ENCODE results near the gene OTOG. TPM values are rescaled to one million over a fixed set of nuclear protein-coding genes. Genes with fewer than 3 reads are reported as not detected.

The OTOG gene
- total RNA-seq, 3 donors from 2014 or later = not detected

- no peaks in the 10 kb centered on the region for H3K9me3 Mint-ChIP-seq
- DNase-seq (no peak), ATAC-seq (no peak)
- no peaks in the 10 kb centered on the region for H3K4me1 Mint-ChIP-seq (ENCODE audit: low read depth)
- H3K36me3 Mint-ChIP-seq (ENCODE audit: insufficient read depth) = no peaks in the 10 kb centered on the region
- H3K4me3 Mint-ChIP-seq = no peak overlapping the region
- H3K27me3 Mint-ChIP-seq (ENCODE audit: low read depth) = peaks cover 17% of the 10 kb centered on the region
Observed at GRCh38 chr11:17558025-17558780, 11.1 kb downstream of the OTOG start.

DNA sequence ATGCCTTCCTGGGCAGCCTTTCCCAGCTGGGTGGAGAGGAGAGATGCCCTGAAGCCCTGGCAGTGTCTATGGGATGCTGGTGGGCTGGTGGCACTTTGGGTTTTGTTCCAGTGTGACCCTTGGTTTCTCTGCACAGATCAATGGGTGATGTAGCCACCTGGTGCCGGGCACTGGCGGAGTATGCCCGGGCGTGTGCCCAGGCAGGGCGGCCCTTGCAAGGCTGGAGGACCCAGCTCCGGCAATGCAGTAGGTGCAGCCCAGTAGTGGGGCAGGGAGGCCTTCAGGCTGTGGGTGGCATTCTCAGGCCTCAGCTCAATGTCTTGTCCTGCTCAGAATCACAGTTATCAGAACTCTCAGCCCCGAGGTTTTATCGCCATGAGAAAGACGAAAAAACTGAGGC is 11.9 kb downstream of the OTOG start:
- Mint-ChIP-seq H3K36me3 (ENCODE audit: insufficient read depth) (no peaks in the 10 kb centered on the region), H3K4me3 (no peak overlapping the region), H3K9me3 (no peaks in the 10 kb centered on the region), H3K27me3 (ENCODE audit: low read depth) (peaks cover 17% of the 10 kb centered on the region), H3K4me1 (ENCODE audit: low read depth) (no peaks in the 10 kb centered on the region)
- DNase-seq (no peak), ATAC-seq (no peak)

GRCh38 chr11:17559341-17560087 is 12.5 kb downstream of the OTOG start:
- no peaks in the 10 kb centered on the region for H3K4me1 Mint-ChIP-seq (ENCODE audit: low read depth)
- ATAC-seq = no peak
- H3K4me3 Mint-ChIP-seq = no peak overlapping the region
- no peak for DNase-seq
- H3K36me3 Mint-ChIP-seq (ENCODE audit: insufficient read depth) = no peaks in the 10 kb centered on the region
- peaks cover 17% of the 10 kb centered on the region for H3K27me3 Mint-ChIP-seq (ENCODE audit: low read depth)
- H3K9me3 Mint-ChIP-seq = no peaks in the 10 kb centered on the region

- DNase-seq = no peak
- Mint-ChIP-seq H3K36me3 (ENCODE audit: insufficient read depth) (no peaks in the 10 kb centered on the region), H3K27me3 (ENCODE audit: low read depth) (peaks cover 17% of the 10 kb centered on the region), H3K4me3 (no peak overlapping the region), H3K4me1 (ENCODE audit: low read depth) (no peaks in the 10 kb centered on the region), H3K9me3 (no peaks in the 10 kb centered on the region)
- ATAC-seq = no peak
Observed at GRCh38 chr11:17560281-17561110, 13.4 kb downstream of the OTOG start.

DNA sequence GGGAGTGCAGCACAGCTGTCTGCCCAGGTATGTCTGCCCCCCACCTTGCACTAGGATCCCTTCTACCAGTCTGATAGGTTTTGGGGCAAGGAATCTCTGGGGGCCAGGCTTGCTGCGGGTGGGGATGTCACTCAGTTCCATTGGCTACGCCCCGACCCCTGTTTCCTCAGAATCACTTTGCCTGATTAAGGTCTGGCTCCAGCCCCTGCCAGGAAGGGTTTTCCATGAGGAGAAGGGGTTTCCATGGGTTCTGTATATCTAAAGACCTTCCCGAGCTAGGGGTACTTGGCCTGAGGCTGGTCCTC is 14.0 kb downstream of the OTOG start:
- no peaks in the 10 kb centered on the region for H3K9me3 Mint-ChIP-seq
- H3K4me3 Mint-ChIP-seq = no peak overlapping the region
- peaks cover 17% of the 10 kb centered on the region for H3K27me3 Mint-ChIP-seq (ENCODE audit: low read depth)
- ATAC-seq (no peak), DNase-seq (no peak)
- H3K36me3 Mint-ChIP-seq (ENCODE audit: insufficient read depth) = no peaks in the 10 kb centered on the region
- H3K4me1 Mint-ChIP-seq (ENCODE audit: low read depth) = no peaks in the 10 kb centered on the region

DNA sequence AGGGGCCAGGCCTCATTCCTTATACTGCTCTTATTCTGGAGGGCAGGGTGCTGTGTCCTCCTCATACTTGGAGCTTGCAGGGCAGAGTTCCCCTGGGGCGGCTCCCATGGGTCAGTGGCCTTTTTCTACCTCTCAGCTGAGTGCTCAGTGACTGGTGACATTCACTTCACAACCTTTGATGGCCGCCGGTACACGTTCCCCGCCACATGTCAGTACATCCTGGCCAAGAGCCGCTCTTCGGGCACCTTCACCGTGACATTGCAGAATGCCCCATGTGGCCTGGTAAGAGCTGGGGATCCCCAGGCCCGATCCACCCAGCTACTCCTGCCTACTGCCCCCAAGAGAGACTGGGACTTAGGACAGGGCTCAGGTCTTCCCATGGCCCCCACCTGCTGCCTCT is 14.5 kb downstream of the OTOG start:
- DNase-seq (no peak), ATAC-seq (no peak)
- no peaks in the 10 kb centered on the region for H3K9me3 Mint-ChIP-seq
- no peak overlapping the region for H3K4me3 Mint-ChIP-seq
- H3K36me3 Mint-ChIP-seq (ENCODE audit: insufficient read depth) = no peaks in the 10 kb centered on the region
- H3K4me1 Mint-ChIP-seq (ENCODE audit: low read depth) = no peaks in the 10 kb centered on the region
- H3K27me3 Mint-ChIP-seq (ENCODE audit: low read depth) = peaks cover 15% of the 10 kb centered on the region

GRCh38 chr11:17563231-17563646 is 16.2 kb downstream of the OTOG start:
- H3K9me3 Mint-ChIP-seq = no peaks in the 10 kb centered on the region
- no peaks in the 10 kb centered on the region for H3K4me1 Mint-ChIP-seq (ENCODE audit: low read depth)
- H3K4me3 Mint-ChIP-seq = no peak overlapping the region
- H3K36me3 Mint-ChIP-seq (ENCODE audit: insufficient read depth) = no peaks in the 10 kb centered on the region
- DNase-seq (no peak), ATAC-seq (no peak)
- H3K27me3 Mint-ChIP-seq (ENCODE audit: low read depth) = peaks cover 9% of the 10 kb centered on the region

DNA sequence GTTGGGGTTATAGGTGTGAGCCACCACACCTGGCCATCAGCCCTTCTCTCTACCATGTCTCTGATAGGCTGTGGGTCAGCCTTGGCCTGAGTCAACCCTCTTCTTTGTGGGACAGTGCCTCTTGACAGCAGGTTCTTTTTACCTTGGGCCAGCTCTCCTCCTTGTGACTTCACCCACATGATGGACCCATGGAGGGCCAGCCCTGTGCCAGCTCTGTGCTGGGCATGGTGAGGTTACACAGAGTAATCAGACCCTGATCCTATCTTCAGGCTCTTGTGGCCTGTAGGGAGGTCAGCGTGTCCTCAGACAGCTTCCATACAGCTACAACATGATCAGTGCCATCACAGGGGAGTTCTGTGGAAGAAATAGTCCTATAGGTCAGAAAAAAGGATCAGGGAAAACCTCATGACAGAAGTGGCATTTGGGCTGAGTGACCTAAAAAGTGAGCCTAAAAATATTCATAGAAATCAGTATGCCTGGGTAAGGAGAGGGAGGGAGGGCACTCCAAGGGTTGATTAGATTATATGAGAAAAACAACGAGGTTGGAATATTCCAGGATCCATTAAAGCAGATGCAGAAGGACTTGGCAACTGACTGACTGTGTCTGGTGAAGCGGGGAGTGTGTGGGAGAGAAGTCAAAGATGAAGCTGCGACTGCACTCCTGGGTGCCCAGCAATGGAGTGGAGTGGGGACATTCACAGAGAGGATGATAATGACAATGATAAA is 17.1 kb downstream of the OTOG start:
- no peaks in the 10 kb centered on the region for H3K36me3 Mint-ChIP-seq (ENCODE audit: insufficient read depth)
- H3K27me3 Mint-ChIP-seq (ENCODE audit: low read depth) = peaks cover 7% of the 10 kb centered on the region
- no peaks in the 10 kb centered on the region for H3K4me1 Mint-ChIP-seq (ENCODE audit: low read depth)
- DNase-seq = no peak
- no peak for ATAC-seq
- H3K9me3 Mint-ChIP-seq = no peaks in the 10 kb centered on the region
- no peak overlapping the region for H3K4me3 Mint-ChIP-seq

DNA sequence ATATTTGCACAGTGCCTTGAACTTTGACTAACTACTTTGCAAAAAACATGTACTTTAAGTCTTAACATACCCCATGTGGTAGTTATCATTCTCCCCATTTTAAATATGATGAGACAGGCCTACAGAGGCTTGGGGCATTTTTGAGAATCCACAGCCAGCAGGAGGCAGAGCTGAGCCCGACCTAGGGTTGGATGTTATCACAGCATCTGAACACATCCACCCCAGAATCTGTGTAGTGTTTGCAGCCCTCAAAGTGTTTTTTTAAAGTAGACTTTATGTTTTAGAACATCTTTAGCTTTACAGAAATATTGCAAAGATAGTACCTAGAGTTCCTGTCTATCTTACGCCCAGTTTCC is 17.6 kb downstream of the OTOG start:
- Mint-ChIP-seq H3K36me3 (ENCODE audit: insufficient read depth) (no peaks in the 10 kb centered on the region), H3K9me3 (no peaks in the 10 kb centered on the region), H3K4me1 (ENCODE audit: low read depth) (no peaks in the 10 kb centered on the region), H3K27me3 (ENCODE audit: low read depth) (peaks cover 7% of the 10 kb centered on the region), H3K4me3 (no peak overlapping the region)
- ATAC-seq = no peak
- DNase-seq = no peak

- no peaks in the 10 kb centered on the region for H3K9me3 Mint-ChIP-seq
- H3K27me3 Mint-ChIP-seq (ENCODE audit: low read depth) = peaks cover 7% of the 10 kb centered on the region
- DNase-seq (no peak), ATAC-seq (no peak)
- no peak overlapping the region for H3K4me3 Mint-ChIP-seq
- peaks cover 5% of the 10 kb centered on the region for H3K4me1 Mint-ChIP-seq (ENCODE audit: low read depth)
- H3K36me3 Mint-ChIP-seq (ENCODE audit: insufficient read depth) = no peaks in the 10 kb centered on the region
Observed at GRCh38 chr11:17568944-17569343, 21.9 kb downstream of the OTOG start.

DNA sequence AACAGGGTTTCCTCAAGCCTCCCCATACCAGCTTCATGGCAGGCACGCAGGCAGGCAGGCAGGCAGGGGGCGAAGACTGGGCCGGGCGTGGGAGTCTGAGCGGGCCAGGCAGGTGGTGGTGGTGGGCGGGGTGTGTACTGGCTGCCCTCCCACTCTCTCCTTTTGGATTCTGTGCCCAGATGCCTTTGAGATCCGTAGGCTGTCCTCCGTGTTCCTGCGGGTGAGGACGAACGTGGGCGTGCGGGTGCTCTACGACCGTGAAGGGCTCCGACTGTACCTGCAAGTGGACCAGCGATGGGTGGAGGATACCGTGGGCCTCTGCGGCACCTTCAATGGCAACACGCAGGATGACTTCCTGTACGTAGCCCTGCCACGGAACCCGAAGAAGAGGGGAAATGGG is 23.0 kb downstream of the OTOG start:
- Mint-ChIP-seq H3K27me3 (ENCODE audit: low read depth) (peaks cover 7% of the 10 kb centered on the region), H3K36me3 (ENCODE audit: insufficient read depth) (no peaks in the 10 kb centered on the region), H3K4me3 (no peak overlapping the region), H3K4me1 (ENCODE audit: low read depth) (peaks cover 5% of the 10 kb centered on the region), H3K9me3 (no peaks in the 10 kb centered on the region)
- ATAC-seq (no peak), DNase-seq (no peak)

DNA sequence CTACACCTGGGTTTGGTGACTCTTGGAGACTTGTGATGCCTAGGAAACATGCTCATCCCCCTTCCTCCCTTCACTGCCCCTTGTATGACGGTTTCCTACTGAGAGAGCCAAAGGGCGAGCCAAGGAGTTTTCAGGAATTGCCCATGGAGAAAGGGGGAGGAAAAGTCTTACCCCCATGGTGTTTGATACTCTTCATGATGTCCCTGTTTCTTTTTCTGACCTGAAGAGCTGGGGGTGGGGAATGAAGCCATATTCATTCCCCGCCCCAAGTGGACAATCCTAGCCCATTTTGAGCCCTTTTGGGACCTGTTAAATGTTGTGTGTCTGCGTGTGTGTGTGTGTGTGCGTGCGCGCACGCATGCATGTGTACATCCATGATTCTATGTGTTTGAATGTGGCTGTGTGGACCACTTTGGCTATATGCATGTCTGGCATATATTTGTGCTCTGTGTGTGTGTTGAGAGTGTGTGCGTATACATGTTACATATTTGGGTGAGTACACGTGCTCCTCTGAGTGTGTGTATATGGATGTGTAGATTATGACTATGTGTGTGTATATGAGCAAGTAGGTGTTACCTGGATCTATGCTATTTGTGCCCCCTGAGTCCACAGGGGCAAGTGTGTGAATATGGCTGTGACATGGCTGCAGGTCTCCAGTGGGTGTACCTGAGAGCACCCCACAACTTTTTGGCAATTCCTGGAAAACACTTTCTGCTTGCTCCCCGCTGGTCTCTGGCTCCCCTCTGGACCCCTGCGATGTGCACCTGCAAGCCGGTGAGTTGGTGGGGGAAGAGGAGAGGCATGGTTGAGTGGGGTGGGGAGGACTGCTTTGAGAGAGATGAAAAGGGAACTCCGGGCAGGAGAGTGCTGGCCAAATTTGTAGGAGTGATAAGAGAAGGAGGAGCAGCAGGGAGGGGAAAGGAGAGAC is 24.6 kb downstream of the OTOG start:
- ATAC-seq (no peak), DNase-seq (no peak)
- H3K27me3 Mint-ChIP-seq (ENCODE audit: low read depth) = peaks cover 7% of the 10 kb centered on the region
- H3K9me3 Mint-ChIP-seq = no peaks in the 10 kb centered on the region
- H3K4me3 Mint-ChIP-seq = no peak overlapping the region
- H3K36me3 Mint-ChIP-seq (ENCODE audit: insufficient read depth) = no peaks in the 10 kb centered on the region
- peaks cover 5% of the 10 kb centered on the region for H3K4me1 Mint-ChIP-seq (ENCODE audit: low read depth)

- Mint-ChIP-seq H3K9me3 (no peaks in the 10 kb centered on the region), H3K36me3 (ENCODE audit: insufficient read depth) (no peaks in the 10 kb centered on the region), H3K27me3 (ENCODE audit: low read depth) (peaks cover 9% of the 10 kb centered on the region), H3K4me3 (no peak overlapping the region), H3K4me1 (ENCODE audit: low read depth) (peaks cover 5% of the 10 kb centered on the region)
- no peak for DNase-seq
- ATAC-seq = no peak
Observed at GRCh38 chr11:17572359-17572690, 25.3 kb downstream of the OTOG start.

Measured in activated T-cell treated with anti-CD3 and anti-CD28 coated beads, Interleukin-2, amount 50 U/mL, for 4 hours (primary cell).